HG02973 (cell line): ENCODE results near the gene SPHK2.
"Not testable (repeated sequence)": the region's sequence is repeated elsewhere in the genome, so short reads cannot be mapped to it uniquely, and the experiment has no call there.

Source experiments
- ATAC-seq: cut with Tn5 transposase; IDR thresholded peaks from one replicate; pipeline ENCODE4 v1.9.1; 2021; ENCODE audit warnings: moderate library complexity; ENCODE audit not compliant: unreplicated experiment

Gene SPHK2

DNA sequence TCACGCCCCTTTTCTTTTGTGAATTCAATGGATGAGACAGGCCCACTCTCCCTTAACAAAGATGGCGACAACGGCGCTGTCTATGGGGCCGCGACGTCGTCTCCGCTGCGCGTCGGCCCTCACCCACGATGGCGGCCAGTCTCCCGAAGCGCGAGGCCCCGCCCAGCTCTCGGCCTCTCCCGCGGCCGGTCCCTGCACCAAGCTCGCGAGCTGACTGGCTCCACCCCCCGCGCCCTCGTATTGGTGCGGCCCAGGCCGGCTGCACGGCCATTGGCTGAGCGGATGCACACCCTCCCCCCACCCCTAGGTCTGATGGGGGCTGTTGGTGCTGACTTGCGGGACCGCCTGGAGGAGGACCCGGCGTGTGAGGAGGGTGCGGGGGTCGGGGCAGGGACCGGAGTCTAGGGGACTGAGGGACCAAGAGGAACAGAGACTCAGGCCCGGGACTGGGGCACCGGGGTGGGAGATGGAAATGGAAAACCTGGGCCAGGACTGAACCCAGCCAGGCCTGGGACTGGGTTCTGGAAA is 4.8 kb downstream of the SPHK2 start:
- peak; percentile 51 for ATAC-seq

GRCh38 chr19:48624791-48625723 is 5.8 kb downstream of the SPHK2 start:
- no peak for ATAC-seq

DNA sequence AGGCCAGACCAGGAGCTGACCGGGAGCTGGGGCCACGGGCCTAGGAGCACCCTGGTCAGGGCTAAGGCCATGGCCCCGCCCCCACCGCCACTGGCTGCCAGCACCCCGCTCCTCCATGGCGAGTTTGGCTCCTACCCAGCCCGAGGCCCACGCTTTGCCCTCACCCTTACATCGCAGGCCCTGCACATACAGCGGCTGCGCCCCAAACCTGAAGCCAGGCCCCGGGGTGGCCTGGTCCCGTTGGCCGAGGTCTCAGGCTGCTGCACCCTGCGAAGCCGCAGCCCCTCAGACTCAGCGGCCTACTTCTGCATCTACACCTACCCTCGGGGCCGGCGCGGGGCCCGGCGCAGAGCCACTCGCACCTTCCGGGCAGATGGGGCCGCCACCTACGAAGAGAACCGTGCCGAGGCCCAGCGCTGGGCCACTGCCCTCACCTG is 6.6 kb downstream of the SPHK2 start:
- ATAC-seq: no peak

- ATAC-seq: no peak
Measured at GRCh38 chr19:48627201-48627864, 8.0 kb downstream of the SPHK2 start.

- ATAC-seq: no peak
Measured at GRCh38 chr19:48627865-48628314, 8.6 kb downstream of the SPHK2 start.

DNA sequence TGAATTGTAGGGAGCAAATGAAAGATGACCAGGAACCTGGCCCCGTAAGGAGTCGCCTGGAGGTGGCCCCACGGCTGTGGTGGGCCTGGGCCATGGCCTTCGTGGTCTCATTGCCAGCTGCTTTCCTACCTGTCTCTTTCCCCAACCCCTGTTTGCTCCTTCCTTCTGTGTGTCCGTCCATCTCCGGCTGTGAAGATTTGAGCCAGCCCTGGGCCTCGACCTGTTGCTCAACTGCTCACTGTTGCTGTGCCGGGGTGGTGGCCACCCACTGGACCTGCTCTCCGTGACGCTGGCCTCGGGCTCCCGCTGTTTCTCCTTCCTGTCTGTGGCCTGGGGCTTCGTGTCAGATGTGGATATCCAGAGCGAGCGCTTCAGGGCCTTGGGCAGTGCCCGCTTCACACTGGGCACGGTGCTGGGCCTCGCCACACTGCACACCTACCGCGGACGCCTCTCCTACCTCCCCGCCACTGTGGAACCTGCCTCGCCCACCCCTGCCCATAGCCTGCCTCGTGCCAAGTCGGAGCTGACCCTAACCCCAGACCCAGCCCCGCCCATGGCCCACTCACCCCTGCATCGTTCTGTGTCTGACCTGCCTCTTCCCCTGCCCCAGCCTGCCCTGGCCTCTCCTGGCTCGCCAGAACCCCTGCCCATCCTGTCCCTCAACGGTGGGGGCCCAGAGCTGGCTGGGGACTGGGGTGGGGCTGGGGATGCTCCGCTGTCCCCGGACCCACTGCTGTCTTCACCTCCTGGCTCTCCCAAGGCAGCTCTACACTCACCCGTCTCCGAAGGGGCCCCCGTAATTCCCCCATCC is 9.4 kb downstream of the SPHK2 start:
- ATAC-seq: no peak

DNA sequence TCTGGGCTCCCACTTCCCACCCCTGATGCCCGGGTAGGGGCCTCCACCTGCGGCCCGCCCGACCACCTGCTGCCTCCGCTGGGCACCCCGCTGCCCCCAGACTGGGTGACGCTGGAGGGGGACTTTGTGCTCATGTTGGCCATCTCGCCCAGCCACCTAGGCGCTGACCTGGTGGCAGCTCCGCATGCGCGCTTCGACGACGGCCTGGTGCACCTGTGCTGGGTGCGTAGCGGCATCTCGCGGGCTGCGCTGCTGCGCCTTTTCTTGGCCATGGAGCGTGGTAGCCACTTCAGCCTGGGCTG is 9.9 kb downstream of the SPHK2 start:
- no peak for ATAC-seq

DNA sequence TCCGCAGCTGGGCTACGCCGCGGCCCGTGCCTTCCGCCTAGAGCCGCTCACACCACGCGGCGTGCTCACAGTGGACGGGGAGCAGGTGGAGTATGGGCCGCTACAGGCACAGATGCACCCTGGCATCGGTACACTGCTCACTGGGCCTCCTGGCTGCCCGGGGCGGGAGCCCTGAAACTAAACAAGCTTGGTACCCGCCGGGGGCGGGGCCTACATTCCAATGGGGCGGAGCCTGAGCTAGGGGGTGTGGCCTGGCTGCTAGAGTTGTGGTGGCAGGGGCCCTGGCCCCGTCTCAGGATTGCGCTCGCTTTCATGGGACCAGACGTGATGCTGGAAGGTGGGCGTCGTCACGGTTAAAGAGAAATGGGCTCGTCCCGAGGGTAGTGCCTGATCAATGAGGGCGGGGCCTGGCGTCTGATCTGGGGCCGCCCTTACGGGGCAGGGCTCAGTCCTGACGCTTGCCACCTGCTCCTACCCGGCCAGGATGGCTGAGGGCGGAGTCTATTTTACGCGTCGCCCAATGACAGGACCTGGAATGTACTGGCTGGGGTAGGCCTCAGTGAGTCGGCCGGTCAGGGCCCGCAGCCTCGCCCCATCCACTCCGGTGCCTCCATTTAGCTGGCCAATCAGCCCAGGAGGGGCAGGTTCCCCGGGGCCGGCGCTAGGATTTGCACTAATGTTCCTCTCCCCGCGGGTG is 10.4 kb downstream of the SPHK2 start:
- ATAC-seq: no peak

DNA sequence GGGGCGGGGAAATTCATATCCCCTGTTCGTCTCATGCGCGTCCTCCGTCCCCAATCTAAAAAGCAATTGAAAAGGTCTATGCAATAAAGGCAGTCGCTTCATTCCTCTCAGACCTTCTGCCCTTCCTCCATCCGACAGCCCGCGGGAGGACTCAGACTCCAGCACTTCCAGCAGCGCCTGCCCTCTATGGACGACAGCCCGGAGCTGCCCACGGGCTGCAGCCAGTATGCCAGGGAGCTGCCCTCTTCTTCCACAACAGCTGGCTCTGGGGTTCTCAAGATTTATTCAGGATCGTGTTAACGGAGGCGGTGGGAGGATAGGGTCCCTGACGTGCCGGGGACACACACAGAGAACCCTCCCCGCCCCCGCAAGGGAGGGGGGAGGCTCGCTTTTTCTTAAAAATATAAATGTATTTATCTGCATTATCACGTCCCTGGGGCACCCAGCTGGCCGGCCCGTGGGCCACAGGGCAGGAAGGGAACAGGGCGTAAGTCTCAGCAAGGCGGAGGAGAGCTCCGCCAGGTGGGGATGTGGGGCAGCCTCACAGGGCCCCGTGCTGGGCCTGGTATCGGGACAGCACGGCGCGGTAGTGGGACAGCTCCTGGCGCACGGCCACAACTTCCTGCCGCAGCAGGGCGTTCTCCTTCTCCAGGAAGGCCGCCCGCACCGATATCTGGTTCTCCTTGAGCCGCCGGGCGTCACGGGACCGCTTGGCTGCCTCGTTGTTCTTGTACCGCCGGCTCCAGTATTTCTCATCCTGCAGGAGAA is 11.2 kb downstream of the SPHK2 start:
- ATAC-seq: no peak

GRCh38 chr19:48631225-48631624 is 11.9 kb downstream of the SPHK2 start:
- no peak for ATAC-seq

GRCh38 chr19:48632286-48632685 is 13.0 kb downstream of the SPHK2 start:
- ATAC-seq: not testable (repeated sequence)

- no peak for ATAC-seq
Measured at GRCh38 chr19:48632692-48633147, 13.4 kb downstream of the SPHK2 start.

- ATAC-seq: no peak
Measured at GRCh38 chr19:48633148-48634035, 14.1 kb downstream of the SPHK2 start.

DNA sequence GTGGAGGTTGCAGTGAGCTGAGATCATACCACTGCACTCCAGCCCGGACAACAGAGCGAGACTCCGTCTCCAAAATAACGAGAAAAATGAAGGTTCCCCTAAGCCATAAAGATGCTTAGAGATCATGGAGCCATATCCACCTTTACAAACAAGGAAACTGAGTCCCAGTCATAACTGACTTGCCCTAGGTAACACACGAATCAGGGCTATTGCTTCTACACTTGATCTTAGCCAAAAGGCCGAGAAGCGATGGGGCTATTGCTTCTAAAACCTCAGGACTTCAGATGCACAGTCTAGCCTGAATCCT is 14.7 kb downstream of the SPHK2 start:
- ATAC-seq: no peak

DNA sequence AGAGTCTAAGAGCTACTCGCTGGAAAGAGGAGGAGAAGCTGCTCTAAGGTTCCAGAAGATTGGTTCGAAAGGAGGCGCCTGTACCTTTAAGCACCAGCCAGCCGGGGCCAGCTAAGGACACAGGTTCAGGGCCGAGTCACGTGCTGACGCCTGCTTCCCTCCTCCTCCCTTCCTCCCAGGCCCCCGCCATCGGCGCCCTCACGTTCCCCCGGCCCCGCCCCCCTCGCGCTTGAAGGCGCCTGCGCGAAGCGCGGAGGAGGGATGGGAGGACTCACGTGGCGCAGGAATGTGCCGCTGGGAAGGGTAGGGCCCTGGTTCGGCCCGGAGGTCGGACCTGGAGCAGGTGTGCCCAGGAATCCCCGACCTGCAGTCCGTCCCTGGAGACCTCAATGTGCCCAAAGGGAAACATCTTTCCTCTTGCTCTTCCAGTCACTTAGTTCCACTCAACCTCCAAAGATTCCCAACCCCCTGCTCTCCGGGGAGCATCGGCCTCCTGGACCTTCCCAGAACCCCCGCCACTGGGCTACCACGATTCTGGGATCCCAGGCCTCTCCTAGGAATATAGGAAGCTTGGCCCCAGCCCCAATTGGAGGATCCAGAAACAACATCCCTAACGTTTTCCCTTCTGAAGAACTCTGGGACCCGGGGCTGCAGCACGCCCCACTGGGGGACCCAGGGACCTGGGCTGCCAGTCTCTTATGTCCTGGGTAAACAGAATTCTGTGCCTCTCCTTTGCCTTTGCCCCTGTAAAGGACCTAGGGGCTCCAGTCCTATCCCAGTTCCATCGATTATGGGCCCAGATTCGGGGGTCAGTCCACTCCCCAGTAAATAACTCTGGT is 15.3 kb downstream of the SPHK2 start:
- ATAC-seq: no peak

GRCh38 chr19:48635263-48635965 is 16.1 kb downstream of the SPHK2 start:
- ATAC-seq: no peak
